ENCODE data around the gene ADAD2.

Gene ADAD2

GRCh38 chr16:84153660-84154214 is 37.2 kb upstream of the ADAD2 start:
- Histone ChIP-seq H3K4me1 (ENCODE audit: control extremely low read depth in 1 of 4, control insufficient read depth in 4 of 4, insufficient read depth in 4 of 4, low read length in 3 of 4) (no peaks in the 10 kb centered on the region), H3K27ac (ENCODE audit: insufficient read depth in 1 of 2, low read depth in 1 of 2, low read length in 2 of 2, poor library complexity in 1 of 2, severe bottlenecking in 2 of 2) (no peak overlapping the region), H3K9me3 (ENCODE audit: control extremely low read depth in 1 of 5, control insufficient read depth in 4 of 5, insufficient read depth in 2 of 5, low read depth in 1 of 5, low read length in 4 of 5) (no peaks in the 10 kb centered on the region), H3K27me3 (replicated peaks in 2 of 5; ENCODE audit: control insufficient read depth in 4 of 5, insufficient read depth in 5 of 5, low read length in 4 of 5) (peaks cover 0 to 43% (median 7%) of the 10 kb centered on the region in 5 experiments), H3K4me3 (ENCODE audit: control insufficient read depth in 1 of 7, extremely low read depth in 1 of 7, insufficient read depth in 4 of 7, low read depth in 2 of 7, low read length in 6 of 7) (no peak overlapping the region), H3K36me3 (ENCODE audit: control insufficient read depth in 4 of 4, insufficient read depth in 4 of 4, low read length in 3 of 4) (no peaks in the 10 kb centered on the region)
- CTCF ChIA-PET = interaction anchor here (0.6 to 1.0 kb wide), 2 partner anchors 31 to 35 kb away, joined by 3 read pairs; no protein-coding TSS in a partner anchor
- no peak for DNase-seq
- POLR2A ChIA-PET = no interaction called here
- 97% methylated on average over 8 of the region's 8 CpGs for WGBS (ENCODE audit: insufficient coverage)

GRCh38 chr16:84155226-84155625 is 35.7 kb upstream of the ADAD2 start:
- no peak for DNase-seq
- Histone ChIP-seq H3K36me3 (ENCODE audit: control insufficient read depth in 4 of 4, insufficient read depth in 4 of 4, low read length in 3 of 4) (no peaks in the 10 kb centered on the region), H3K4me3 (ENCODE audit: control insufficient read depth in 1 of 7, extremely low read depth in 1 of 7, insufficient read depth in 4 of 7, low read depth in 2 of 7, low read length in 6 of 7) (no peak overlapping the region), H3K9me3 (ENCODE audit: control extremely low read depth in 1 of 5, control insufficient read depth in 4 of 5, insufficient read depth in 2 of 5, low read depth in 1 of 5, low read length in 4 of 5) (no peaks in the 10 kb centered on the region), H3K4me1 (ENCODE audit: control extremely low read depth in 1 of 4, control insufficient read depth in 4 of 4, insufficient read depth in 4 of 4, low read length in 3 of 4) (no peaks in the 10 kb centered on the region), H3K27ac (ENCODE audit: insufficient read depth in 1 of 2, low read depth in 1 of 2, low read length in 2 of 2, poor library complexity in 1 of 2, severe bottlenecking in 2 of 2) (no peak overlapping the region), H3K27me3 (replicated peaks in 2 of 5; ENCODE audit: control insufficient read depth in 4 of 5, insufficient read depth in 5 of 5, low read length in 4 of 5) (peaks cover 0 to 51% (median 14%) of the 10 kb centered on the region in 5 experiments)
- 94% methylated on average over 4 of the region's 4 CpGs for WGBS (ENCODE audit: insufficient coverage)
- CTCF ChIA-PET = interaction anchor here (1.1 to 1.4 kb wide), 2 partner anchors 9 to 13 kb away, joined by 3 to 5 read pairs; no protein-coding TSS in a partner anchor
- POLR2A ChIA-PET = no interaction called here

GRCh38 chr16:84155771-84156170 is 35.2 kb upstream of the ADAD2 start:
- H3K4me3 ChIP-seq (ENCODE audit: control insufficient read depth in 1 of 7, extremely low read depth in 1 of 7, insufficient read depth in 4 of 7, low read depth in 2 of 7, low read length in 6 of 7) = no peak overlapping the region
- no peaks in the 10 kb centered on the region for H3K36me3 ChIP-seq (ENCODE audit: control insufficient read depth in 4 of 4, insufficient read depth in 4 of 4, low read length in 3 of 4)
- ChIA-PET POLR2A (no interaction called here), CTCF (interaction anchor here (1.1 to 1.4 kb wide), 3 partner anchors 9 to 67 kb away, joined by 3 to 5 read pairs (median 4); no protein-coding TSS in a partner anchor)
- H3K27me3 ChIP-seq (replicated peaks in 2 of 5; ENCODE audit: control insufficient read depth in 4 of 5, insufficient read depth in 5 of 5, low read length in 4 of 5) = peaks cover 0 to 51% (median 14%) of the 10 kb centered on the region in 5 experiments
- no peak overlapping the region for H3K27ac ChIP-seq (ENCODE audit: insufficient read depth in 1 of 2, low read depth in 1 of 2, low read length in 2 of 2, poor library complexity in 1 of 2, severe bottlenecking in 2 of 2)
- DNase-seq = peak in 1 of 3 donors; percentile 26
- no peaks in the 10 kb centered on the region for H3K9me3 ChIP-seq (ENCODE audit: control extremely low read depth in 1 of 5, control insufficient read depth in 4 of 5, insufficient read depth in 2 of 5, low read depth in 1 of 5, low read length in 4 of 5)
- WGBS (ENCODE audit: insufficient coverage) = 65% methylated on average over 4 of the region's 6 CpGs
- H3K4me1 ChIP-seq (ENCODE audit: control extremely low read depth in 1 of 4, control insufficient read depth in 4 of 4, insufficient read depth in 4 of 4, low read length in 3 of 4) = no peaks in the 10 kb centered on the region

- 69% methylated on average over 4 of the region's 5 CpGs for WGBS (ENCODE audit: insufficient coverage)
- Histone ChIP-seq H3K27ac (ENCODE audit: insufficient read depth in 1 of 2, low read depth in 1 of 2, low read length in 2 of 2, poor library complexity in 1 of 2, severe bottlenecking in 2 of 2) (no peak overlapping the region), H3K27me3 (replicated peaks in 2 of 5; ENCODE audit: control insufficient read depth in 4 of 5, insufficient read depth in 5 of 5, low read length in 4 of 5) (peaks cover 0 to 52% (median 14%) of the 10 kb centered on the region in 5 experiments), H3K36me3 (ENCODE audit: control insufficient read depth in 4 of 4, insufficient read depth in 4 of 4, low read length in 3 of 4) (no peaks in the 10 kb centered on the region), H3K4me3 (ENCODE audit: control insufficient read depth in 1 of 7, extremely low read depth in 1 of 7, insufficient read depth in 4 of 7, low read depth in 2 of 7, low read length in 6 of 7) (no peak overlapping the region), H3K4me1 (ENCODE audit: control extremely low read depth in 1 of 4, control insufficient read depth in 4 of 4, insufficient read depth in 4 of 4, low read length in 3 of 4) (no peaks in the 10 kb centered on the region), H3K9me3 (ENCODE audit: control extremely low read depth in 1 of 5, control insufficient read depth in 4 of 5, insufficient read depth in 2 of 5, low read depth in 1 of 5, low read length in 4 of 5) (no peaks in the 10 kb centered on the region)
- ChIA-PET CTCF (interaction anchor here (1.1 to 1.4 kb wide), 4 partner anchors 10 to 67 kb away, joined by 3 to 5 read pairs (median 4); no protein-coding TSS in a partner anchor), POLR2A (no interaction called here)
- peak in 2 of 3 donors; percentile 33 to 43 for DNase-seq
Observed at GRCh38 chr16:84156342-84156784, 34.6 kb upstream of the ADAD2 start.

- no peaks in the 10 kb centered on the region for H3K36me3 ChIP-seq (ENCODE audit: control insufficient read depth in 4 of 4, insufficient read depth in 4 of 4, low read length in 3 of 4)
- no peak overlapping the region for H3K27ac ChIP-seq (ENCODE audit: insufficient read depth in 1 of 2, low read depth in 1 of 2, low read length in 2 of 2, poor library complexity in 1 of 2, severe bottlenecking in 2 of 2)
- H3K4me3 ChIP-seq (ENCODE audit: control insufficient read depth in 1 of 7, extremely low read depth in 1 of 7, insufficient read depth in 4 of 7, low read depth in 2 of 7, low read length in 6 of 7) = no peak overlapping the region
- H3K9me3 ChIP-seq (ENCODE audit: control extremely low read depth in 1 of 5, control insufficient read depth in 4 of 5, insufficient read depth in 2 of 5, low read depth in 1 of 5, low read length in 4 of 5) = no peaks in the 10 kb centered on the region
- H3K27me3 ChIP-seq (replicated peaks in 2 of 5; ENCODE audit: control insufficient read depth in 4 of 5, insufficient read depth in 5 of 5, low read length in 4 of 5) = peaks cover 0 to 68% (median 14%) of the 10 kb centered on the region in 5 experiments
- ChIA-PET CTCF (no interaction called here), POLR2A (no interaction called here)
- DNase-seq = no peak
- no peaks in the 10 kb centered on the region for H3K4me1 ChIP-seq (ENCODE audit: control extremely low read depth in 1 of 4, control insufficient read depth in 4 of 4, insufficient read depth in 4 of 4, low read length in 3 of 4)
- 29% methylated on average over 5 of the region's 9 CpGs for WGBS (ENCODE audit: insufficient coverage)
Observed at GRCh38 chr16:84159007-84159406, 31.9 kb upstream of the ADAD2 start.

GRCh38 chr16:84159800-84160199 is 31.2 kb upstream of the ADAD2 start:
- Histone ChIP-seq H3K36me3 (ENCODE audit: control insufficient read depth in 4 of 4, insufficient read depth in 4 of 4, low read length in 3 of 4) (no peaks in the 10 kb centered on the region), H3K27ac (ENCODE audit: insufficient read depth in 1 of 2, low read depth in 1 of 2, low read length in 2 of 2, poor library complexity in 1 of 2, severe bottlenecking in 2 of 2) (no peak overlapping the region), H3K9me3 (ENCODE audit: control extremely low read depth in 1 of 5, control insufficient read depth in 4 of 5, insufficient read depth in 2 of 5, low read depth in 1 of 5, low read length in 4 of 5) (no peaks in the 10 kb centered on the region), H3K4me3 (ENCODE audit: control insufficient read depth in 1 of 7, extremely low read depth in 1 of 7, insufficient read depth in 4 of 7, low read depth in 2 of 7, low read length in 6 of 7) (no peak overlapping the region), H3K27me3 (replicated peaks in 2 of 5; ENCODE audit: control insufficient read depth in 4 of 5, insufficient read depth in 5 of 5, low read length in 4 of 5) (peaks cover 4 to 70% (median 18%) of the 10 kb centered on the region in 5 experiments), H3K4me1 (ENCODE audit: control extremely low read depth in 1 of 4, control insufficient read depth in 4 of 4, insufficient read depth in 4 of 4, low read length in 3 of 4) (no peaks in the 10 kb centered on the region)
- no peak for DNase-seq
- WGBS (ENCODE audit: insufficient coverage) = no CpG with 5 or more reads among the region's 1 CpG
- ChIA-PET CTCF (no interaction called here), POLR2A (no interaction called here)

GRCh38 chr16:84161037-84161436 is 29.9 kb upstream of the ADAD2 start:
- ChIA-PET POLR2A (interaction anchor here (0.8 to 1.0 kb wide), 2 partner anchors 9 to 44 kb away, joined by 3 read pairs; partner anchors contain the start of gene MBTPS1), CTCF (no interaction called here)
- Histone ChIP-seq H3K27me3 (replicated peaks in 2 of 5; ENCODE audit: control insufficient read depth in 4 of 5, insufficient read depth in 5 of 5, low read length in 4 of 5) (peaks cover 4 to 67% (median 19%) of the 10 kb centered on the region in 5 experiments), H3K4me3 (ENCODE audit: control insufficient read depth in 1 of 7, extremely low read depth in 1 of 7, insufficient read depth in 4 of 7, low read depth in 2 of 7, low read length in 6 of 7) (no peak overlapping the region), H3K36me3 (ENCODE audit: control insufficient read depth in 4 of 4, insufficient read depth in 4 of 4, low read length in 3 of 4) (no peaks in the 10 kb centered on the region), H3K4me1 (ENCODE audit: control extremely low read depth in 1 of 4, control insufficient read depth in 4 of 4, insufficient read depth in 4 of 4, low read length in 3 of 4) (no peaks in the 10 kb centered on the region), H3K27ac (ENCODE audit: insufficient read depth in 1 of 2, low read depth in 1 of 2, low read length in 2 of 2, poor library complexity in 1 of 2, severe bottlenecking in 2 of 2) (no peak overlapping the region), H3K9me3 (ENCODE audit: control extremely low read depth in 1 of 5, control insufficient read depth in 4 of 5, insufficient read depth in 2 of 5, low read depth in 1 of 5, low read length in 4 of 5) (no peaks in the 10 kb centered on the region)
- 88% methylated on average over 7 of the region's 10 CpGs for WGBS (ENCODE audit: insufficient coverage)
- no peak for DNase-seq
